Measurements from ENCODE around the gene FAF2. TPM values are rescaled to one million over a fixed set of nuclear protein-coding genes. Genes with fewer than 3 reads are reported as not detected.

The FAF2 gene
- total and polyA plus RNA-seq, 4 donors = 12.7 to 28.3 (median 16.5) TPM

- H3K27me3 ChIP-seq (ENCODE audit: control insufficient read depth in 4 of 4, insufficient read depth in 4 of 4, low read length in 3 of 4) = no peaks in the 10 kb centered on the region
- H3K27ac ChIP-seq (ENCODE audit: low read depth in 1 of 2, low read length in 2 of 2) = no peak overlapping the region
- no peak for DNase-seq (ENCODE audit: low spot score)
- no peak overlapping the region for H3K9ac ChIP-seq (ENCODE audit: low read depth in 1 of 2, low read length in 2 of 2)
- 92% methylated on average over 8 of the region's 8 CpGs for WGBS
- TF ChIP-seq, protein P1, sequence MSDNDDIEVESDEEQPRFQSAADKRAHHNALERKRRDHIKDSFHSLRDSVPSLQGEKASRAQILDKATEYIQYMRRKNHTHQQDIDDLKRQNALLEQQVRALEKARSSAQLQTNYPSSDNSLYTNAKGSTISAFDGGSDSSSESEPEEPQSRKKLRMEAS (IDR thresholded peaks at IDR 0.05) = no peak
- TF ChIP-seq EGR1 (IDR thresholded peaks at IDR 0.05; ENCODE audit: low read depth in 2 of 2) (no peak), SP1 (IDR thresholded peaks at IDR 0.05) (no peak), JUND (IDR thresholded peaks at IDR 0.05) (no peak), TAF1 (conservative IDR thresholded peaks at IDR 0.05) (no peak), GABPA (IDR thresholded peaks at IDR 0.05 in 1 of 2, conservative IDR thresholded peaks at IDR 0.05 in 1 of 2) (no peak), HNF4G (IDR thresholded peaks at IDR 0.05) (no peak), RAD21 (IDR thresholded peaks at IDR 0.05) (no peak), HNF4A (conservative IDR thresholded peaks at IDR 0.05) (no peak), NR2F2 (IDR thresholded peaks at IDR 0.05) (no peak), FOXA2 (IDR thresholded peaks at IDR 0.05) (no peak), FOXA1 (IDR thresholded peaks at IDR 0.05) (no peak), CTCF (IDR thresholded peaks at IDR 0.05; ENCODE audit: low read depth, low read length, missing input control) (no peak), ZBTB33 (IDR thresholded peaks at IDR 0.05) (no peak), RXRA (IDR thresholded peaks at IDR 0.05) (no peak), YY1 (IDR thresholded peaks at IDR 0.05) (no peak)
- TF ChIP-seq, protein P2, sequence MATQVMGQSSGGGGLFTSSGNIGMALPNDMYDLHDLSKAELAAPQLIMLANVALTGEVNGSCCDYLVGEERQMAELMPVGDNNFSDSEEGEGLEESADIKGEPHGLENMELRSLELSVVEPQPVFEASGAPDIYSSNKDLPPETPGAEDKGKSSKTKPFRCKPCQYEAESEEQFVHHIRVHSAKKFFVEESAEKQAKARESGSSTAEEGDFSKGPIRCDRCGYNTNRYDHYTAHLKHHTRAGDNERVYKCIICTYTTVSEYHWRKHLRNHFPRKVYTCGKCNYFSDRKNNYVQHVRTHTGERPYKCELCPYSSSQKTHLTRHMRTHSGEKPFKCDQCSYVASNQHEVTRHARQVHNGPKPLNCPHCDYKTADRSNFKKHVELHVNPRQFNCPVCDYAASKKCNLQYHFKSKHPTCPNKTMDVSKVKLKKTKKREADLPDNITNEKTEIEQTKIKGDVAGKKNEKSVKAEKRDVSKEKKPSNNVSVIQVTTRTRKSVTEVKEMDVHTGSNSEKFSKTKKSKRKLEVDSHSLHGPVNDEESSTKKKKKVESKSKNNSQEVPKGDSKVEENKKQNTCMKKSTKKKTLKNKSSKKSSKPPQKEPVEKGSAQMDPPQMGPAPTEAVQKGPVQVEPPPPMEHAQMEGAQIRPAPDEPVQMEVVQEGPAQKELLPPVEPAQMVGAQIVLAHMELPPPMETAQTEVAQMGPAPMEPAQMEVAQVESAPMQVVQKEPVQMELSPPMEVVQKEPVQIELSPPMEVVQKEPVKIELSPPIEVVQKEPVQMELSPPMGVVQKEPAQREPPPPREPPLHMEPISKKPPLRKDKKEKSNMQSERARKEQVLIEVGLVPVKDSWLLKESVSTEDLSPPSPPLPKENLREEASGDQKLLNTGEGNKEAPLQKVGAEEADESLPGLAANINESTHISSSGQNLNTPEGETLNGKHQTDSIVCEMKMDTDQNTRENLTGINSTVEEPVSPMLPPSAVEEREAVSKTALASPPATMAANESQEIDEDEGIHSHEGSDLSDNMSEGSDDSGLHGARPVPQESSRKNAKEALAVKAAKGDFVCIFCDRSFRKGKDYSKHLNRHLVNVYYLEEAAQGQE (IDR thresholded peaks at IDR 0.05) = no peak
- TF ChIP-seq, protein P3, sequence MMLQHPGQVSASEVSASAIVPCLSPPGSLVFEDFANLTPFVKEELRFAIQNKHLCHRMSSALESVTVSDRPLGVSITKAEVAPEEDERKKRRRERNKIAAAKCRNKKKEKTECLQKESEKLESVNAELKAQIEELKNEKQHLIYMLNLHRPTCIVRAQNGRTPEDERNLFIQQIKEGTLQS (IDR thresholded peaks at IDR 0.05) = no peak
- H3K36me3 ChIP-seq (ENCODE audit: control insufficient read depth in 4 of 4, insufficient read depth in 3 of 4, low read depth in 1 of 4, low read length in 3 of 4) = no peaks in the 10 kb centered on the region
- H3K4me3 ChIP-seq (ENCODE audit: low read depth in 1 of 3, low read length in 3 of 3) = no peak overlapping the region
- H3K4me1 ChIP-seq (ENCODE audit: control insufficient read depth in 4 of 4, insufficient read depth in 4 of 4, low read length in 3 of 4) = peaks cover 6 to 32% (median 20%) of the 10 kb centered on the region in 4 donors
- no peaks in the 10 kb centered on the region for H3K9me3 ChIP-seq (ENCODE audit: control insufficient read depth in 4 of 4, low read length in 3 of 4)
These were observed 92.3 kb downstream of the FAF2 start for GRCh38 chr5:176540476-176540899.

Data from liver (tissue), 9 donors.